H1 (cell line): ENCODE data around the gene RIBC2.
"Not testable (repeated sequence)": the region's sequence is repeated elsewhere in the genome, so short reads cannot be mapped to it uniquely, and the experiment has no call there.

Experiments
- EZH2 ChIP-seq: fragments of 200-600 bp; sonication (generic); IDR thresholded peaks from 2 replicates; pipeline ENCODE4 v1.7.1; 2012; ENCODE audit warnings: low read depth, mild to moderate bottlenecking, moderate library complexity, low read length, inconsistent platforms; ENCODE audit not compliant: severe bottlenecking
- FOSL1 ChIP-seq: IDR thresholded peaks from 2 replicates; pipeline ENCODE4 v1.6.1; 2011; ENCODE audit warnings: mild to moderate bottlenecking, low read depth, low read length, moderate library complexity; ENCODE audit not compliant: insufficient read depth
- GABPA ChIP-seq: IDR thresholded peaks from 2 replicates; pipeline ENCODE4 v1.6.1; 2011; ENCODE audit warnings: mild to moderate bottlenecking, low read length, moderate library complexity, borderline replicate concordance; ENCODE audit not compliant: insufficient read depth
- POLR2A ChIP-seq, 2 experiments: IDR thresholded peaks; 1 replicate in 1 of 2; 2 replicates in 1 of 2; pipeline ENCODE4 v1.6.1; 2011; ENCODE audit warnings: low read depth in 2 of 2, low read length in 2 of 2, mild to moderate bottlenecking in 2 of 2; ENCODE audit errors: control extremely low read depth in 1 of 2
- SAP30 ChIP-seq: fragments of 300-600 bp; sonication (generic); IDR thresholded peaks from 2 replicates; pipeline ENCODE4 v1.7.1; 2012; ENCODE audit warnings: low read length, moderate library complexity, mild to moderate bottlenecking, inconsistent platforms; ENCODE audit not compliant: insufficient read depth, insufficient replicate concordance
- SP4 ChIP-seq: IDR thresholded peaks from 2 replicates; pipeline ENCODE4 v1.6.1; 2012; ENCODE audit warnings: low read length, inconsistent platforms
- SRF ChIP-seq: IDR thresholded peaks from 2 replicates; pipeline ENCODE4 v1.6.1; 2011; ENCODE audit warnings: mild to moderate bottlenecking, low read depth, low read length, moderate library complexity
- SUZ12 ChIP-seq: fragments of 200-600 bp; sonication (generic); IDR thresholded peaks from 2 replicates; pipeline ENCODE4 v1.6.1; 2012; ENCODE audit warnings: mild to moderate bottlenecking, inconsistent platforms, low read length, moderate library complexity, mixed read lengths
- TAF1 ChIP-seq: IDR thresholded peaks from 2 replicates; pipeline ENCODE4 v1.6.1; 2011; ENCODE audit warnings: mild to moderate bottlenecking, low read depth, low read length
- ZNF274 ChIP-seq: IDR thresholded peaks from 2 replicates; pipeline ENCODE4 v1.7.0; 2012; ENCODE audit warnings: low read length, borderline replicate concordance; ENCODE audit errors: extremely low read depth
- TF ChIP-seq, protein P1 (sequence below), 3 experiments: IDR thresholded peaks; 1 replicate in 2 of 3; 2 replicates in 1 of 3; pipeline versions ENCODE4 v1.5.1 to v1.6.1; 2011; ENCODE audit warnings: low read length in 3 of 3, mild to moderate bottlenecking in 3 of 3, inconsistent platforms in 2 of 3, low read depth in 1 of 3, moderate library complexity in 1 of 3; ENCODE audit not compliant: insufficient read depth in 1 of 3; ENCODE audit errors: control extremely low read depth in 1 of 3

- TF ChIP-seq, protein P1, sequence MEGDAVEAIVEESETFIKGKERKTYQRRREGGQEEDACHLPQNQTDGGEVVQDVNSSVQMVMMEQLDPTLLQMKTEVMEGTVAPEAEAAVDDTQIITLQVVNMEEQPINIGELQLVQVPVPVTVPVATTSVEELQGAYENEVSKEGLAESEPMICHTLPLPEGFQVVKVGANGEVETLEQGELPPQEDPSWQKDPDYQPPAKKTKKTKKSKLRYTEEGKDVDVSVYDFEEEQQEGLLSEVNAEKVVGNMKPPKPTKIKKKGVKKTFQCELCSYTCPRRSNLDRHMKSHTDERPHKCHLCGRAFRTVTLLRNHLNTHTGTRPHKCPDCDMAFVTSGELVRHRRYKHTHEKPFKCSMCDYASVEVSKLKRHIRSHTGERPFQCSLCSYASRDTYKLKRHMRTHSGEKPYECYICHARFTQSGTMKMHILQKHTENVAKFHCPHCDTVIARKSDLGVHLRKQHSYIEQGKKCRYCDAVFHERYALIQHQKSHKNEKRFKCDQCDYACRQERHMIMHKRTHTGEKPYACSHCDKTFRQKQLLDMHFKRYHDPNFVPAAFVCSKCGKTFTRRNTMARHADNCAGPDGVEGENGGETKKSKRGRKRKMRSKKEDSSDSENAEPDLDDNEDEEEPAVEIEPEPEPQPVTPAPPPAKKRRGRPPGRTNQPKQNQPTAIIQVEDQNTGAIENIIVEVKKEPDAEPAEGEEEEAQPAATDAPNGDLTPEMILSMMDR (IDR thresholded peaks at IDR 0.05; ENCODE audit: control extremely low read depth in 1 of 3, insufficient read depth in 1 of 3, low read depth in 1 of 3, low read length in 3 of 3) = not testable (repeated sequence)
- TF ChIP-seq POLR2A (IDR thresholded peaks at IDR 0.05; ENCODE audit: control extremely low read depth in 1 of 2, low read depth in 2 of 2, low read length in 2 of 2); EZH2; SUZ12; SRF; FOSL1; GABPA; TAF1; ZNF274; SP4; SAP30: not testable (repeated sequence)
These were observed 34.1 kb downstream of the RIBC2 start for GRCh38 chr22:45447596-45447995.
